Measurements from ENCODE around the gene TPX2.

The TPX2 gene

GRCh38 chr20:31717478-31718201 lies 21.4 kb upstream of the TPX2 start:
- no peak overlapping the region for H3K4me3 ChIP-seq (ENCODE audit: low read depth, low read length)
- no peak for TF ChIP-seq CTCF (conservative IDR thresholded peaks at IDR 0.05; ENCODE audit: low read depth, low read length)
- no peak for DNase-seq (ENCODE audit: low read depth)

DNA sequence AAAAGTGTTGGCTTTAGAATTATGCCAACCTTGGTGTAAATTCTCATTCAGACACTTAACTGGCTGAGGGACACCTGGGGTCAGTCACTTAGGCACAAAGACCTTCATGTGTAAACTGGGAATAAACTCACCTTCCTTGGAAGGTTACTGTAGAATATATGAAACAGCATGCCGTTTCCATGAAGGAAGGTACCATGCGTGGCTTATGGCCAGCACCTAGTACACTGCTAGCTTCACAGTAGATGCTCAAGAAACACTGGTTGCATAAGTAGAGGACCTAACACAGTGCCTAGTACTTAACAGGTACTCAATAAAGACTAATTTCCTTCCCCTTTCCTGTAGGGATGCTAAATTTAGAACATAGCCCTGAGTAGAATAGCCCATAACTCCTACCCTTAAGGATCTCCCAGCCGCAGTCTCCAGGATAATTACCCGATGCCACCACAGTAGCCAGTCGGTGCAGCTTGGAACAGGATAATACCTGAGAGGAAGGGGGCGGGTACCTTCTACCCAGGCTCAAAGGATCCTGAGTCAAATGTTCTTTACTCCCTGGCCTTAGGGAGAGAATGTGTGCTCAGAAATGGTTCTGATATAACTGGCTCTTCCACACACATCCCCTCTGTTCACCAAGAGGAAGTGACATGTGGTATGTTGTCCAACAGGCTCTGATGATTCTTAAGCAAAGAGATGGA lies 20.0 kb upstream of the TPX2 start:
- DNase-seq (ENCODE audit: low read depth) = no peak
- H3K4me3 ChIP-seq (ENCODE audit: low read depth, low read length) = no peak overlapping the region
- TF ChIP-seq CTCF (conservative IDR thresholded peaks at IDR 0.05; ENCODE audit: low read depth, low read length) = no peak

DNA sequence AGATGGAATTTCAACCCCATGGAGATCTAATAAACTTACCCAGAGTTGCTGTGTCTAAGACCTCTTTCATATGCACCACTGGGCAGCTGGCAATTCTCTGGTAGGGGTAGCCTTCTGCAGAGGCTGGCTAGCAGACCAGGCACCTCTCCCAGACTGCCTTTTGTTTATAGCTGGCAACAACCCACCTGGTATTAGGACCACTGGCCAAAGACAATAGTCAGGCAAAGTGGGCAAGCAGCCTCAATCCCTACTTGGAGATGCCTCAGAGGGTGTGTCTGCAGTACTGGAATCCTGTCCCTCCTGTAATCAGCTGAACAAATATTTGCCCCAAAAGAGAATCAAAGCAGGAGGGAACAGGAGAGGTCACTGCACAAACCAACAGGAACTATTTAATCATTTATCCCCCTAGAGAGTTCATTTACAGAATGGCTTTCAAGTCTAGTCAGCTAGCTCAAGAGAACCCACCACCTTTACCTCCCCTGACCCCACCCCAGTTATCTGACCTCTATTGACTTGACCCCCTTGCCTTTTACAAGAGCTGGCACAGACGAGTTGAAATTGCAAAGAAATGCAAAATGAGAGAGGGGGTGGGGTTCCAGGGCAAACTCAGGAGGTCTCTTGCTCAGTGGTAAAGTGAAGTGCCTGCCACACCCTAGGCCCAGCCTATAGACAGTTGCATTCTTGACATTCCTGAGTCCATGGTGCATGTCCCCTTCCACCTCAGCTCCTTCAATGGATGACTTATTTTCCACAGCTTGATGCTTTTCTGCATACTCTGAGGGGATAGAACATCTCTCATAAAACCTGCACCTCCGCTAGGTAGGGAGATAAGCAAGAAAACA lies 19.2 kb upstream of the TPX2 start:
- TF ChIP-seq CTCF (conservative IDR thresholded peaks at IDR 0.05; ENCODE audit: low read depth, low read length) = no peak
- DNase-seq (ENCODE audit: low read depth) = peak; percentile 53

DNA sequence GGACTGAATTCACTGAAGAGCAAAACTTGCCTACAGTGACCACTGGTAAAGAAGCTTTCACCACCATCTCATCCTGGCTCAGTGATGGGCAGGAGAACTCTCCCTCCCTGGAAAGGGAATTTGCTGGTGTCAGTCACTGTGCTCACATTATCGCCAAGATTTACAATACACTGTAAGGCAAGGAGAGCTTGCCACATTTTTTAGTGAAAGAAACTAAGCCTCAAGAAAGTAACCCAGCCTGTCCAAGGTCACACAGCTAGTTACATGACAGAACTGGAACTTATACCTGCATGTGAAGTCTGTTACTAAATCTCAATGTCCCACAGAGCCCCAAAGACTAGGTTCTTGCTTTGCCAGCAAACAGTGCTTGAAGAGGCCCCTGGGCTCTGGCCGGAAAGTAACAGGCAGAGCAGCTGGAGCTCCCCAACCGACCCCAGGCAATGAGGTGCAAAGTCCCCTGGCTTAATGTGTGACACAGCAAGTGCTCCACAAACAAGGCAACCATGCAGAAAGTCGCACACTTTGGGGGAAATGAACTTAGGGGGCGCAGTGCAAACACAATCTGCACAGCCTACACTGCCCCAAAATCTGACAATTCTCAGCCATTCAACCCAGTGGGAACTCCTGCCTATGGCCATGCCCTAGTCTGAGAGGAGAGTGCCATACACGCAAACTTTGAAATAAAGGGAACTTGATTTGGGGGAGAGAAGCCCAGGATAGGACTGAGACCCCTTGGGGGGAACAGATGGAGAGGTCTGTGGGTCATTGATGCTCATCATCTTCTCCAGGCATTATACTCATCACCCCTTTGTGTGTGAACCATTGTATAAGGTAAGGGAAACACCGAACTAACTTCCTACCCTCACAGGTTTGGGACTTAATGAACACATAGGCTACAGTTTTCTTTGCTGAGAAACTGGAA lies 18.3 kb upstream of the TPX2 start:
- no peak for DNase-seq (ENCODE audit: low read depth)

More for the DNA sequence above, 19.2 kb upstream of the TPX2 start:
- peak overlapping the region; percentile 86 for H3K4me3 ChIP-seq (ENCODE audit: low read depth, low read length)

DNA sequence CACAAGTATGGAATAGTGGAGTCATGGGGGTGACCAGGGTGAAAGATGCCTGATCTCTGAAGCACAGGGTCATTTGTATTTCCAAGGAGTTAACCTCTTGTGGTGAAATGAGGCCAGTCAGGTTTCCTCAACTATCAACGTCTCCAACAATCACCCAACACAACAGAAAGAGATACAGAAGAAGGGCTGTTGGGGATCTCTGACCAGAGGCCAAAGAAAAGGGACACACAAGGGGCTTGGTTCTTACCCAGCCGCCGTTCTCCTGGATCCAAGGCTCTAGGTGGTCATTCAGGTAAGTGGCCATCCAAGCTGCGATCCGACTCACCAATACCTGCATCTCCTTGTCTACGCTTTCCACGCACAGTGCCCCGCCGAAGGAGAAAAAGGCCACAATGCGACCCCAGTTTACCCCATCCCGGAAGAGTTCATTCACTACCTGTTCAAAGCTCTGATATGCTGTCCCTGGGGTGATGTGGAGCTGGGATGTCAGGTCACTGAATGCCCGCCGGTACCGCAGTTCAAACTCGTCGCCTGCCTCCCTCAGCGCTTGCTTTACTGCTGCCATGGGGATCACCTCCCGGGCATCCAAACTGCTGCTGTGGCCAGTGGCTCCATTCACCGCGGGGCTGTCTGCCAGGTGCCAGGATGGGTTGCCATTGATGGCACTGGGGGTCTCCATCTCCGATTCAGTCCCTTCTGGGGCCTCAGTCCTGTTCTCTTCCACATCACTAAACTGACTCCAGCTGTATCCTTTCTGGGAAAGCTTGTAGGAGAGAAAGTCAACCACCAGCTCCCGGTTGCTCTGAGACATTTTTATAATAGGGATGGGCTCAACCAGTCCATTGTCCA lies 17.5 kb upstream of the TPX2 start:
- H3K4me3 ChIP-seq (ENCODE audit: low read depth, low read length) = peak overlapping the region; percentile 86
- no peak for TF ChIP-seq CTCF (conservative IDR thresholded peaks at IDR 0.05; ENCODE audit: low read depth, low read length)
- DNase-seq (ENCODE audit: low read depth) = no peak

More for the DNA sequence above, 18.3 kb upstream of the TPX2 start:
- TF ChIP-seq CTCF (conservative IDR thresholded peaks at IDR 0.05; ENCODE audit: low read depth, low read length) = peak; percentile 11
- H3K4me3 ChIP-seq (ENCODE audit: low read depth, low read length) = peak overlapping the region; percentile 86

Data from choroid plexus epithelial cell (primary cell).